ENCODE measurements around the gene BHLHE23.
"Not testable (repeated sequence)": the region's sequence is repeated elsewhere in the genome, so short reads cannot be mapped to it uniquely, and the experiment has no call there.

The BHLHE23 gene

GRCh38 chr20:63042448-63043071 lies 35.8 kb upstream of the BHLHE23 start:
- DNase-seq, result no peak

GRCh38 chr20:63041776-63042175 lies 35.0 kb upstream of the BHLHE23 start:
- DNase-seq, result no peak

- DNase-seq, result no peak
Measured at GRCh38 chr20:63037669-63038268, 31.0 kb upstream of the BHLHE23 start.

DNA sequence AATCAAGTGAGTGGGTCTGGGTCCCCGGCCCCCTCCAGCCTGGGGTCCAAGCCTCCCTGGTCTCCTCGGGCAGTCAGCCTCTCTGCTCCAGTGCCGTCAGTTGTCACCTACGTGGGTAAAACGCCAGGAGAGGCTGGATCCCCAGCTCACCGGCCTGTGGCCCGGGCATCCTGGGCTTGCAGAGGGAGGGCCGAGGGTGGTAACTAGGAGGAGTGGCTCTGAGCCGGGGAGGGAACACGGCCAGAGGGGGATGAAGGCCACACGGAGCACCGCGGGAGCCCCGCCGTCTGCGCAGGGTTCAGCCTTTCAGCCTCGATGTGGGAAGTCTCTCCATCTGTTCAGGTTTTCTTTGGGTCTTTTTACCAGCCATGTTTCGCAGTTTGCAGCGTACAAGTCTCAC lies 29.5 kb upstream of the BHLHE23 start:
- no peak for DNase-seq

DNA sequence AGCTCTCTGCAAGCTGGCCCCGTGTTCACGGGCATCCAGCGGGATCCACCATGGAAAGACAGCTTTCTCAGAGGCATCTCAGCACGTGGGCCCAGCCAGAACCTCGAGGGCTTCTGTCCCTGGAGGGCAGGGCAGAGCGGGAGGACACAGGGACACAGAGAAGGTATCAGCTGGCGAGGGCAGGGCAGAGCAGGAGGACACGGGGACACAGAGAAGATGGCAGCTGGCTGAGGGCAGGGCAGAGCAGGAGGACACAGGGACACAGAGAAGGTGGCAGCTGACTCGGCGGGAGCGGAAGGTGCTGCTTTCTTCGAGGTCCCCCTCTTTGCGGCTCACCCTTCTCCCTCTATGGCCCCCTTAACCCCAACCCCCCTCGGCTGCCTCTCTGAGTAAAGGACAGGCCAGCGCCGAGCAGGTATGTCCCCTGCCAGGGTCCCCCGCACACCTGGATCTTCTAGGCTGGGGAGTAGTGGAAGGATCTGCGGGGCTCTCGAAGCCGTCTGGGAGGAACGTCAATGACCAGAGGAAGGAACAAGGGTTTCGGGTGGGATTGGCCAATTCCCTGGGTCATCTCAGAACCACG lies 28.9 kb upstream of the BHLHE23 start:
- no peak for DNase-seq

DNA sequence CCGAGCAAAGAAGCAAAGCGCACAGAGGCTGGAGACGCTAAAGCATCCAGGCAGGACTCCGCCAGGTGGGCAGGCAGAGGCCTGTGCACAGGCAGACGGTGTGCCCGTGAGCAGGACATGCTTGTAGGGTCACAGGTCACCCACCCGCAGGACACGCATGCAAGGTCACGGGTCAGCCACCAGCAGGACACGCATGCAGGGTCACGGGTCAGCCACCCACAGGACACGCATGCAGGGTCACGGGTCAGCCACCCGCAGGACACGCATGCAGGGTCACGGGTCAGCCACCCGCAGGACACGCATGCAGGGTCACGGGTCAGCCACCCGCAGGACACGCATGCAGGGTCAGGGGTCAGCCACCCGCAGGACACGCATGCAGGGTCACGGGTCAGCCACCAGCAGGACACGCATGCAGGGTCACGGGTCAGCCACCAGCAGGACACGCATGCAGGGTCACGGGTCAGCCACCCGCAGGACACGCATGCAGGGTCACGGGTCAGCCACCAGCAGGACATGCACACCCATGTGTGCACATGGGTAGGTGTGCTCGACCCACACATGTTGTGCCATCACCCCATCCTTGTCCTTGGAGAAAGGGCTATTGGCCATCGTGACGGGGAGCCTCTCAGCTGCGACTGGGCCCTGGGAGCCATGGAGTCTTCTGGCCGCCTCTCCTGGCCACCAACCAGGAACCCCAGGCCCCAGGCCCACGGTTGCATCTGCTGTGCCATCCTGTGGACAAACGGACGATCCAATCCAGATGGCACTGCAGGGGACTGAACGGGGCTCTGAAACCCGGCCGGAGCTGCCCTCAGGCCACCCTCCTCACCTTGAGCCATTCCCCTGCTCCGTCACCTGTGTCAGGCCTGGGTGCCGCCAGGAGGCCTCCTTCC lies 28.2 kb upstream of the BHLHE23 start:
- DNase-seq, result not testable (repeated sequence)

DNA sequence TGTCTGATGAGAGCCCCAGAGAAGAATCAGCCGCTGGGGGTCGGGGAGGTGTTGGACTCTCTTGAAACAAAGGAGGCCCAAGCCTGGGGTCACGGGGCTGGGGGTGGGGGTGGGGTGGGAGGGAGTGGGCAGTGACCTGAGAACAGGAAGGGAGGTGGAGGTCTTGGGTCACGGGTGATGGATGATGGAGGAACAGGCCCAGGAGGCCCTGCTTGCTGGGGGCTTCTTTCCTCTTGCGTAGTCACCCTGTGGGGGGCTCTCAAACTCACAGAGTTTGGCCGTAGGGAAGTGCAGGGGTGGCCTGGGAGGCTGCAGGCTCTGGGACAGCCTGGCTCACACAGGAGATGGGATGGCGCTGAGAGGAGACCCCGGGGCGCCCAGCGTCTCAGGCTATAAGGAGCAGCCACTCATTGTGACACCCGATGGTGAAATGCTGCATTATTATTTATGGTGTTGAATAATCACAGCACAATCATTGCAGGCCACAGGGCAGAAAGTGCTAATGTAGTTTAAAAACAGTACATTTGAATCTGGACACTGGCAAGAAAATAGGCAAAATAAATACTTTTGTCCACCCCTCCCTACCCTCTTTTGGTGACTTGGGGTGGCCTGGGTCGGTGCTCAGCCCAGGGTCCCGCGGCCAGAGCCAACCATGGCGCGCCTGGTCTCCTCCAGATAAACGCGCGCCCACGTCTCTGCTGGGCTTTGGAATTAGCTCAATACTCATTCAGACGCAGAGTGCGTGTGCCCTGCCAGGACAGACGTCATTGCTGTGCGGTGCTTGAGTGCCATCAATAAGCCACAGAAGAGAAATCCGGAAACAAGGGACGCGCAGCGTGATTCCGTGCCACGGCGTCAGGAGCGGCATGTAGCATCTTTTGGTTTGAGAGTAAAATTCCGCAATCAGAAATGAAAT lies 27.3 kb upstream of the BHLHE23 start:
- no peak for DNase-seq

- no peak for DNase-seq
Measured at GRCh38 chr20:63032861-63033793, 26.4 kb upstream of the BHLHE23 start.

DNA sequence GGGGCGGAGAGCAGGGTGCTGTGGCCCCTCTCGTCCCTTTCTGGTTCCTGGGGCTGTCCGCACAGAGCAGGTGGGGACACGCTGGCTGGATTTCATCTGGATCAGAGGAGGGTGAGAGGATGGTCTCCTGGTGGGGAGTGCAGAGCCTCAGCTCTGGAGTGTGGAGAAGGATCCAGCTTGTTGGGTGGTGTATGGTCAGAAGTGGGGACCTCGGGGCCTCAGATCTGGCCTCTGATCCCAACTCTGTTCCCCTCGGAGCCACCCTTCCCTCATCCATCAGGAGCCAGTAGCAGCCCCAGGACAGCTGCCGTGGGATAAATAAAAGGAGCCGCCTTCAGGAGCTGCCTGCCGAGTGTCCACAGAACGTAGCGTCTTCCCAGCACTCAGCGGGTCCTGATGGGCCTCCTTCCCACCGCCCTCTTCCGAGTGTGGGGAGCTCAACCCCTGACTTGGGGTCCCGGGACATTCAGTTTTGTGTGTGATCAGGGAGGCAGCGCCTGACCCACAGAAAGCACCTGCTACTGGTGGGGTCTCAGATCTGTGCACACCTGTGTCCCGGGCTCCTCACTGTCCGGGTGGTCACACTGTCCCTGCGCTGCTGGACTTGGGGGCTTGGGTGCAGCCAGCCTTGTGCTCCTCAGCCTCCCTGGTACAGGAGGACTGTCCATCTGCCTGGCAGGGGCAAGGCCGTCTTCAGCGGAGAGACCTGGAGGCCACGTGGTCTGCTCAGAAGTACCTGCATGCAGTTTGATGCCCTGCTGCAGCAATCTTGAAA lies 25.4 kb upstream of the BHLHE23 start:
- no peak for DNase-seq

- DNase-seq, result no peak
Measured at GRCh38 chr20:63031251-63032014, 24.7 kb upstream of the BHLHE23 start.

DNA sequence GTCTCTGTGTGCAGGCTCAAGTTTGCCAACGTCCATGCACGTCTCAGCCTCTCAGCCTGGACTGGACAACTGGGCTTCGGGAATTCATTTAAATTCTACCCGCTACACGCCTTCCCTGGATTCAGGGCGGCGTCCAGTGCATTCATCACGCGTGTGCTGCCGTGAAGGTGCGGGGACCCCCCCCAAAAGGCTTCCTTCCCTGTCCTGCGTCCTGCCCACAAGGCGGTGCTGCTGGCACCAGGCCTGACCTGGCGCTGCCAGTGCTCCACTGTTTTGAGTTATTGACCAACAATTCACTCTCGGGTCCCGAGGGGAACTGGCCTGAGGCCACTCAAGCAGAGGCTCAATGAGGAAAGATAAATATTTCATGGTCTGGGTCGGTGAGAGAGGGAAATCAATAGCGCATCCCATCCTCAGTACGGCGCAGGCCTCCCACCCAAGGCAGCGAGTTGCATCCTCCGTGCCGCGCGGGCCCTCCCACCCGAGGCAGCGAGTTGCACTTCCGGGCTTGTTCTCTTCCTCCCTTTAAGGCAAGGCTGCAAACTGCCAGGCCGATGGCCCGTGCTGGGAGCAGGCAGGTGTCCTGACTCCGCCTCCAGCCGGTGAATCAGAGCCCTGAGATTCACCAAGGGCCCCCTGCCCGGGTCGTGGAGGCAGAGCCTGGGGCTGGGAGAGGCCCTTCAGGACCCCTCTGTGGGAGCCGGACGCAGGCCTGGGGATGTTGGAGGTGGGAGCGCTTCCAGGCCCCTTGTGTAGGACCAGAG lies 22.8 kb upstream of the BHLHE23 start:
- DNase-seq, result no peak

- DNase-seq, result no peak
Measured at GRCh38 chr20:63028461-63028921, 21.7 kb upstream of the BHLHE23 start.

DNA sequence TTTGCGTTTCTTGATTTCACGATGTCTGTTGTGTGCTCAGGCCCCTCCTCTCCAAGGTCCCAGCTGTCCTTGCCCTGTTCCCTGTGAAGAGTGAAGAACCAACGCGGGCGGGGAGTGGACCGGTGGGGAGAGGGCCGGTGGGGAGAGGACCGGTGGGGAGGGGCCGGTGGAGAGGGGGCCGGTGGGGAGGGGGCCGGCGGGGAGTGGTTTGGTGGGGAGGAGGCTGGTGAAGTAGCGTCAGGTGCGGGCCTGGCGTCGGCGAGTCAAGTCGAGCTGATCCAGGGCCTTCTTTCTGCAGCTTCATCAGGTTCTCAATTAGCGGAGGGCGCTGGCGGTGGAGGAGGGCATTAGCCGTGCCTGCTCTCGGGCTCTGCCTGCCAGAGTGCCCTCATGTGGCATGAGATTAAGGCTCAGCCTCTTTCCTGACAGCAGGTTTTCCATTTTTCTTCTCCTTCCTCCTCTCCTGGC lies 21.2 kb upstream of the BHLHE23 start:
- DNase-seq, result no peak

GRCh38 chr20:63027221-63027921 lies 20.6 kb upstream of the BHLHE23 start:
- DNase-seq, result no peak

DNA sequence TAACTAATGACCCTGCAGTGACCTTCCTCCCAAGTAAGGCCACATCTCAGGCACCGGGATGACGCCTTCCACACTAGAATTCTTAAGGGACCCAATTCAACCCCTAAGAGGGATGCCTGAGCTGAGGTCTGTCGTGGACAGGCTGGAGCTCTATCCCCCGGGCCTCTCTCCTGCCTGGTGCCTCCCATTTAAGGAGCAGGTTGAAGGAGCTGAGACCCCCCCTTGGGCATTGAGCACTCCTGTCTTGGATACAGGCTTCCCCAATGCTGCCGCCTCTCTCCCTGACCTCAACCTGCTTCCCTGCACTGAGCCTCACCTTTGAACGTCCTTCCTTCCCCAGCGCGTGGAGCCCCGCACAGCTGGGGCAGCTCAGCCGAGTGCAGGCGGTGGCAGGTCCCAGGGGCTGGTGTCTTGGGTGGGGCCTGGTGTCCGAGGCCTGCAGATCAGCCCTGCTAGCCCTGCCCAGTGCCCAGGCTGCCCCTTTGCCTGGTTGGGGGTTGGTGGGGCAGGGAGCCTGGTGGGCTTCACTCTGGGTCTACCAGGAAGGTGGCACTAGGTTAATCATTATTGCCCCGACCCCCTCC lies 19.9 kb upstream of the BHLHE23 start:
- DNase-seq, result no peak

DNA sequence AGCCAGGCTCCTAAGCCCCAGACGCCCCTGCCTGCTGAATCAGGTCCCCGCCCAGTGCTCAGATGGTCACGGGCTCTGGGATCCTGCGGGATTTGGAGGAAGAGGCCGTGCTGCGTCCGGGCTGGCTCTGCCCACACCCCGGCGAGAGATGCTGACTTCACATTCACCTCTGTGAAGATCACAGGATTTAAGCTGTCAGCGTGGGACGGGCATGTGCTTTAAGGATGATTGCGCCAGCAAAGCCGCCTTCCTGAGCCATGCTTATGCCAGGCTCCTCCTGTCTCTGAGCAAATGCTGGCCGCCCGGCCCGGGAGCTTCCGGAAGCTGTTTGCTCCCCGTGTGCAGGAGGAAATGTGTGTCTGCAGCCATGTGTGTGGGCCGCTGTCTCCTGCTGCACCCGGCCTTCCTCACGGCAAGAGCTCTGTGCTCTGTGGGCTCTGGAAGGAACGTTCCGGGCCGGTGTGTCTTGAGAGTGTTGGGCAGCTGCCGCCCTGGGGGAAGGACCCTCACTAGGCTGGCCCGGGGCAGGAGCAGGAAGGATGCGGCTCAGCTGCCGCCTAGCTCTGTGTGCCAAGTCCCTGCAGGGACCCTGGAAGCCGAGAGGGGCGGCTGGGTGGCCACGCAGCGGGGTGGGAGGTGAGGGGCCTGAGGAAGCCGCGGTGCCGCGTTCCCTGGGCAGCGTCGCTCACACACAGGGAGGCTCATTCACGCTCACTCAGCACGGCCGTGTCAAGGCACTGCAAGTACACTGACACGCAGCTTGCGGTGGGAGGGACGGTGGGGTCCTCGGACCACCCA lies 19.0 kb upstream of the BHLHE23 start:
- no peak for DNase-seq
